Common myeloid progenitor, CD34-positive (primary cell): ENCODE results near the gene SLC39A5. TPM values are rescaled to one million over a fixed set of nuclear protein-coding genes. Genes with fewer than 3 reads are reported as not detected.

ENCODE experiments used
- CTCF ChIA-PET: fragments of 350-600 bp; sonication (Branson Sonifier 250); formaldehyde crosslinking; loops from one replicate; lab custom pipeline; 2021; ENCODE audit warnings: antibody characterized with exemption; lab: Charles Lee
- POLR2A ChIA-PET: fragments of 350-600 bp; sonication (Branson Sonifier 250); formaldehyde crosslinking; loops from one replicate; lab custom pipeline; 2021; ENCODE audit warnings: antibody characterized with exemption; lab: Charles Lee
- DNase-seq, 3 donors: peaks; one replicate each; pipeline versions ENCODE4 v3.0.0 to v3.0.0-alpha.2; 2013
- H3K27ac ChIP-seq, 2 experiments: 1 replicate in 1 of 2; 2 replicates in 1 of 2; pipeline ENCODE4 v1.7.0; 2013; ENCODE audit warnings: inconsistent platforms in 2 of 2, low read length in 2 of 2, mild to moderate bottlenecking in 2 of 2, low read depth in 1 of 2, moderate library complexity in 1 of 2; ENCODE audit not compliant: severe bottlenecking in 2 of 2, insufficient read depth in 1 of 2, poor library complexity in 1 of 2
- H3K27me3 ChIP-seq, 5 experiments: replicated peaks in 2 of 5; 1 replicate in 3 of 5; 2 replicates in 2 of 5; pipeline versions ENCODE4 v1.6.1 to v1.7.0; 2013; ENCODE audit warnings: low read length in 4 of 5, mild to moderate bottlenecking in 2 of 5, moderate library complexity in 2 of 5, inconsistent platforms in 1 of 5; ENCODE audit not compliant: insufficient read depth in 5 of 5, control insufficient read depth in 4 of 5
- H3K36me3 ChIP-seq, 4 experiments: 1 replicate in 2 of 4; 2 replicates in 2 of 4; pipeline versions ENCODE4 v1.6.1 to v1.7.0; 2013; ENCODE audit warnings: low read length in 3 of 4, control low read depth in 1 of 4, mild to moderate bottlenecking in 1 of 4; ENCODE audit not compliant: control insufficient read depth in 4 of 4, insufficient read depth in 4 of 4
- H3K4me1 ChIP-seq, 4 experiments: 1 replicate in 3 of 4; 2 replicates in 1 of 4; pipeline versions ENCODE4 v1.6.1 to v1.7.1; 2013; ENCODE audit warnings: low read length in 3 of 4, mild to moderate bottlenecking in 3 of 4, control low read depth in 1 of 4, inconsistent platforms in 1 of 4, moderate library complexity in 1 of 4; ENCODE audit not compliant: control insufficient read depth in 4 of 4, insufficient read depth in 4 of 4; ENCODE audit errors: control extremely low read depth in 1 of 4
- H3K4me3 ChIP-seq, 7 experiments: 1 replicate in 4 of 7; 2 replicates in 3 of 7; pipeline versions ENCODE4 v1.5.1 to v1.7.0; 2013; ENCODE audit warnings: mild to moderate bottlenecking in 7 of 7, low read length in 6 of 7, moderate library complexity in 6 of 7, inconsistent platforms in 2 of 7, low read depth in 2 of 7, control low read depth in 1 of 7; ENCODE audit not compliant: insufficient read depth in 4 of 7, control insufficient read depth in 1 of 7; ENCODE audit errors: extremely low read depth in 1 of 7
- H3K9me3 ChIP-seq, 5 experiments: 1 replicate in 4 of 5; 2 replicates in 1 of 5; pipeline versions ENCODE4 v1.6.1 to v1.7.1; 2013; ENCODE audit warnings: low read length in 4 of 5, mild to moderate bottlenecking in 2 of 5, inconsistent platforms in 1 of 5, low read depth in 1 of 5, moderate library complexity in 1 of 5; ENCODE audit not compliant: control insufficient read depth in 4 of 5, insufficient read depth in 2 of 5; ENCODE audit errors: control extremely low read depth in 1 of 5
- WGBS: methylation state at CpG from one replicate; pipeline ENCODE4 v1.1.5; 2013; ENCODE audit not compliant: insufficient coverage; 5-methylcytosine and 5-hydroxymethylcytosine counted together
- polyA plus RNA-seq: library from polyadenylated mRNA; unstranded; fragments of 120-200 nt; gene quantifications from one replicate; pipeline ENCODE4 v1.2.1, GENCODE V29; 2013

The SLC39A5 gene
- polyA plus RNA-seq = 0.25 TPM

- POLR2A ChIA-PET = interaction anchor here (0.6 kb wide), 1 partner anchor 183 kb away, joined by 7 read pairs; no protein-coding TSS in a partner anchor
- Histone ChIP-seq H3K27me3 (no peaks in the 10 kb centered on the region), H3K27ac (no peak within 1 kb of the TSS), H3K4me1 (peaks cover 0 to 4% (median 1%) of the 10 kb centered on the region in 4 experiments), H3K4me3 (no peak within 1 kb of the TSS), H3K36me3 (peaks cover 0 to 9% (median 7%) of the 10 kb centered on the region in 4 experiments), H3K9me3 (no peaks in the 10 kb centered on the region)
- 33% methylated on average over 1 of the region's 4 CpGs for WGBS
- CTCF ChIA-PET = interaction anchor here (1.2 to 4.8 kb wide), 2 partner anchors 24 to 28 kb away, joined by 3 to 26 read pairs; partner anchors contain the start of gene ANKRD52
- DNase-seq = peak in 2 of 3 donors; percentile 16 to 22
Measured at GRCh38 chr12:56229916-56230431, at the start of gene SLC39A5. SLC39A5 (plus strand) TSS chr12:56230051; CDS start chr12:56231275, 1,224 bp downstream.

- H3K27me3 ChIP-seq = no peaks in the 10 kb centered on the region
- CTCF ChIA-PET = interaction anchor here (0.9 to 8.4 kb wide), 10 partner anchors 11 to 79 kb away, joined by 3 to 198 read pairs (median 8); partner anchors contain the start of genes ESYT1, MYL6 and ZC3H10
- POLR2A ChIA-PET = interaction anchor here (1.7 kb wide), 1 partner anchor 27 kb away, joined by 4 read pairs; no protein-coding TSS in a partner anchor
- H3K4me1 ChIP-seq = peaks cover 8 to 36% (median 30%) of the 10 kb centered on the region in 4 experiments
- H3K4me3 ChIP-seq = peak overlapping the region in 4 of 7 experiments; percentile 88 to 95 (median 92)
- WGBS = no CpG with 5 or more reads among the region's 2 CpGs
- peaks cover 24 to 38% (median 31%) of the 10 kb centered on the region in 4 experiments for H3K36me3 ChIP-seq
- no peak for DNase-seq
- H3K9me3 ChIP-seq = no peaks in the 10 kb centered on the region
- H3K27ac ChIP-seq = peak overlapping the region; percentile 2 to 84
Measured at GRCh38 chr12:56186957-56187356, 42.9 kb upstream of the SLC39A5 start.

GRCh38 chr12:56188131-56188777 lies 41.6 kb upstream of the SLC39A5 start:
- Histone ChIP-seq H3K4me1 (peaks cover 8 to 36% (median 30%) of the 10 kb centered on the region in 4 experiments), H3K27ac (peak overlapping the region; percentile 66 to 84), H3K27me3 (no peaks in the 10 kb centered on the region), H3K4me3 (peak overlapping the region; percentile 65 to 95 (median 88)), H3K36me3 (peaks cover 23 to 31% (median 26%) of the 10 kb centered on the region in 4 experiments), H3K9me3 (no peaks in the 10 kb centered on the region)
- CTCF ChIA-PET = interaction anchor here (0.6 to 8.4 kb wide), 21 partner anchors 8 to 142 kb away, joined by 3 to 198 read pairs (median 5); partner anchors contain the start of genes ESYT1, MYL6, RNF41 and ZC3H10
- POLR2A ChIA-PET = interaction anchor here (0.6 to 3.0 kb wide), 5 partner anchors 18 to 62 kb away, joined by 3 to 11 read pairs (median 4); partner anchors contain the start of gene RNF41
- WGBS = 10% methylated on average over 10 of the region's 10 CpGs
- DNase-seq = no peak

- H3K27me3 ChIP-seq = no peaks in the 10 kb centered on the region
- DNase-seq = no peak
- H3K4me1 ChIP-seq = peaks cover 8 to 36% (median 30%) of the 10 kb centered on the region in 4 experiments
- H3K9me3 ChIP-seq = no peaks in the 10 kb centered on the region
- 3% methylated on average over 9 of the region's 17 CpGs for WGBS
- ChIA-PET CTCF (interaction anchor here (0.7 to 8.4 kb wide), 21 partner anchors 8 to 142 kb away, joined by 3 to 198 read pairs (median 5); partner anchors contain the start of genes ESYT1, MYL6, RNF41 and ZC3H10), POLR2A (interaction anchor here (0.6 to 3.0 kb wide), 7 partner anchors 18 to 70 kb away, joined by 3 to 13 read pairs (median 6); partner anchors contain the start of genes RNF41 and ZC3H10)
- peak overlapping the region; percentile 66 to 84 for H3K27ac ChIP-seq
- H3K4me3 ChIP-seq = peak overlapping the region; percentile 65 to 95 (median 88)
- peaks cover 21 to 26% (median 23%) of the 10 kb centered on the region in 4 experiments for H3K36me3 ChIP-seq
Measured at GRCh38 chr12:56188778-56189098, 41.1 kb upstream of the SLC39A5 start.

GRCh38 chr12:56189099-56189917 lies 40.5 kb upstream of the SLC39A5 start, which contains the start of gene SMARCC2:
SMARCC2 (minus strand) TSS chr12:56189483; CDS start chr12:56189461, 22 bp downstream.
- ChIA-PET CTCF (interaction anchor here (0.6 to 8.4 kb wide), 31 partner anchors 8 to 316 kb away, joined by 3 to 198 read pairs (median 4); partner anchors contain the start of genes ANKRD52, ESYT1, MYL6 and PAN2), POLR2A (interaction anchor here (0.6 to 3.0 kb wide), 13 partner anchors 12 to 473 kb away, joined by 3 to 13 read pairs (median 3); partner anchors contain the start of genes ANKRD52, BLOC1S1, ESYT1 and RNF41)
- under 1% methylated on average over 73 of the region's 93 CpGs for WGBS
- H3K36me3 ChIP-seq = peaks cover 15 to 20% (median 17%) of the 10 kb centered on the region in 4 experiments
- H3K4me1 ChIP-seq = peaks cover 8 to 36% (median 30%) of the 10 kb centered on the region in 4 experiments
- DNase-seq = peak; percentile 86 to 89 (median 87)
- H3K27ac ChIP-seq = peak within 1 kb of the TSS; percentile 66 to 87
- no peaks in the 10 kb centered on the region for H3K9me3 ChIP-seq
- peak within 1 kb of the TSS; percentile 65 to 95 (median 88) for H3K4me3 ChIP-seq
- H3K27me3 ChIP-seq = no peaks in the 10 kb centered on the region
